NCI-H748 (cell line): ENCODE results near the gene PCDHB9.
"Not testable (repeated sequence)": the region's sequence is repeated elsewhere in the genome, so short reads cannot be mapped to it uniquely, and the experiment has no call there.

Source experiments
- DNase-seq: peaks from one replicate; lab custom pipeline; 2025; ENCODE audit not compliant: unreplicated experiment; lab: John Stamatoyannopoulos, UW

The PCDHB9 gene

GRCh38 chr5:141186897-141187512 is at the start of gene PCDHB9:
Gene PCDHB9, plus strand, starts transcription at chr5:141187161. Its CDS starts 158 bp downstream, at chr5:141187319.
- DNase-seq = peak; percentile 83

GRCh38 chr5:141137346-141137745 is 49.6 kb upstream of the PCDHB9 start:
- not testable (repeated sequence) for DNase-seq

GRCh38 chr5:141149812-141150211 is 37.1 kb upstream of the PCDHB9 start, which contains the start of gene PCDHB6:
Gene PCDHB6, plus strand, starts transcription at chr5:141150057. Its CDS starts 201 bp downstream, at chr5:141150258.
- peak; percentile 78 for DNase-seq

GRCh38 chr5:141150224-141150992 is 36.6 kb upstream of the PCDHB9 start:
- no peak for DNase-seq

- no peak for DNase-seq
Observed at GRCh38 chr5:141150993-141151325, 36.0 kb upstream of the PCDHB9 start.

GRCh38 chr5:141151632-141152031 is 35.3 kb upstream of the PCDHB9 start:
- not testable (repeated sequence) for DNase-seq

GRCh38 chr5:141152096-141152495 is 34.9 kb upstream of the PCDHB9 start:
- DNase-seq = not testable (repeated sequence)

- DNase-seq = peak; percentile 87
Observed at GRCh38 chr5:141155540-141156374, 31.2 kb upstream of the PCDHB9 start.

- DNase-seq = not testable (repeated sequence)
Observed at GRCh38 chr5:141157356-141157755, 29.6 kb upstream of the PCDHB9 start.

- DNase-seq = not testable (repeated sequence)
Observed at GRCh38 chr5:141157901-141158300, 29.1 kb upstream of the PCDHB9 start.

GRCh38 chr5:141172381-141173204 is 14.4 kb upstream of the PCDHB9 start, which contains the start of gene PCDHB7:
Gene PCDHB7, plus strand, starts transcription at chr5:141172644. Its CDS starts 192 bp downstream, at chr5:141172836.
- peak; percentile 80 for DNase-seq

- DNase-seq = not testable (repeated sequence)
Observed at GRCh38 chr5:141174291-141175104, 12.5 kb upstream of the PCDHB9 start.

- no peak for DNase-seq
Observed at GRCh38 chr5:141175933-141176332, 11.0 kb upstream of the PCDHB9 start.

GRCh38 chr5:141177577-141178191 is 9.3 kb upstream of the PCDHB9 start, which contains the start of gene PCDHB8:
Gene PCDHB8, plus strand, starts transcription at chr5:141177790. Its CDS starts 245 bp downstream, at chr5:141178035.
- peak; percentile 92 for DNase-seq

GRCh38 chr5:141179371-141179770 is 7.6 kb upstream of the PCDHB9 start:
- not testable (repeated sequence) for DNase-seq

- DNase-seq = not testable (repeated sequence)
Observed at GRCh38 chr5:141179876-141180275, 7.1 kb upstream of the PCDHB9 start.

- no peak for DNase-seq
Observed at GRCh38 chr5:141180313-141180712, 6.6 kb upstream of the PCDHB9 start.

GRCh38 chr5:141182248-141182647 is 4.7 kb upstream of the PCDHB9 start, which contains the start of gene PCDHB16:
Gene PCDHB16, plus strand, starts transcription at chr5:141182387. Its CDS starts 173 bp downstream, at chr5:141182560.
- peak; percentile 60 for DNase-seq
